Measurements from ENCODE around the gene PTCH2.

PTCH2 gene

DNA sequence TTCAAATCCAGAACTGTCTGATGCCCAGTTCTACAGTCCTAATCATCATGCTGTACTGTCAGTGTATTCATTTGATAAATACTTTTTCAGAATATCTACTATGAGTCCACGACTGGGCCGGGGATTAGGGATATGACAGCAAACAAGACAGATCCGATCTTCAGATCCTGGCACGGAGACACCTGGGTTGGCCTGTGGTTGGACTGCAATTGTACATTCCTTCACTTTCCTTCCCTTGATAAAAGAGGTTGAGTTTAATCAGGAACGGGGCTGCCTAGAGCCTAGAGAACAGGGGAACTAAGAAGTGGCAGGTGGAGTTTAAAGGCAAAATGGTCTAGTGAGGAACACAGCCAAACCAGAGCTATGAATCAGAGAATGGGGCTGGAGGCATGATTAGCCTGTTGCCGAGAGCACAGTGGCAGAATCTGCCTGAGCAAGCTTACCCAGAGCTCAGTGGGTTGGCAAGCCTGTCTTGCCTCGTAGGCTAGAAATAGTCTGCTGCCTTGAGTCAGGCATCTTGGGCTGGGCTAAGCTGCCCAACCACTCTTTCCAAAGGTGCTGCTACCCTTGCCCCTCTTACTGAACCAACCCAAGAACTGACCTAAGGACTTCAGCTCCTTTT, 38.1 kb upstream of the PTCH2 start:
- Histone ChIP-seq H3K36me3 (ENCODE audit: control insufficient read depth in 1 of 2, insufficient read depth in 2 of 2, low read depth in 1 of 2, low read length in 2 of 2) (peaks cover 20 to 36% of the 10 kb centered on the region in 2 experiments), H4K91ac (ENCODE audit: low read length) (no peak overlapping the region), H2BK15ac (ENCODE audit: low read depth, poor library complexity, severe bottlenecking) (no peak overlapping the region), H3K9ac (ENCODE audit: low read length) (peak overlapping the region; percentile 50), H3K4me3 (ENCODE audit: insufficient read depth in 1 of 2, low read depth in 1 of 2, low read length in 2 of 2) (no peak overlapping the region), H3K27ac (ENCODE audit: low read length, poor library complexity, severe bottlenecking) (no peak overlapping the region), H2AFZ (ENCODE audit: low read depth, low read length) (no peak overlapping the region), H3K79me1 (replicated peaks; ENCODE audit: low read length, poor library complexity, severe bottlenecking) (no peaks in the 10 kb centered on the region), H3K9me3 (ENCODE audit: control insufficient read depth, low read length) (no peaks in the 10 kb centered on the region), H2BK120ac (ENCODE audit: low read depth, low read length) (no peak overlapping the region), H3K4me1 (ENCODE audit: control insufficient read depth, insufficient read depth, low read depth, low read length) (no peaks in the 10 kb centered on the region), H3K4ac (ENCODE audit: low read depth in 1 of 2, low read length in 2 of 2) (no peak overlapping the region), H3K27me3 (ENCODE audit: control insufficient read depth in 1 of 2, insufficient read depth in 1 of 2, low read length in 2 of 2) (no peaks in the 10 kb centered on the region), H4K8ac (ENCODE audit: low read length) (no peak overlapping the region), H3K23ac (ENCODE audit: low read length in 2 of 2) (no peak overlapping the region), H3K14ac (ENCODE audit: low read length in 2 of 2) (no peak overlapping the region), H3K18ac (ENCODE audit: low read depth in 1 of 2, low read length in 2 of 2) (no peak overlapping the region), H2BK12ac (ENCODE audit: low read length in 2 of 2) (no peak overlapping the region), H2AK5ac (ENCODE audit: low read length, severe bottlenecking) (no peak overlapping the region), H3K4me2 (ENCODE audit: low read length, poor library complexity, severe bottlenecking) (no peak overlapping the region), H2BK5ac (ENCODE audit: low read depth, low read length, poor library complexity, severe bottlenecking) (no peak overlapping the region)
- WGBS, result 97% methylated on average over 7 of the region's 7 CpGs
- DNase-seq, result no peak

DNA sequence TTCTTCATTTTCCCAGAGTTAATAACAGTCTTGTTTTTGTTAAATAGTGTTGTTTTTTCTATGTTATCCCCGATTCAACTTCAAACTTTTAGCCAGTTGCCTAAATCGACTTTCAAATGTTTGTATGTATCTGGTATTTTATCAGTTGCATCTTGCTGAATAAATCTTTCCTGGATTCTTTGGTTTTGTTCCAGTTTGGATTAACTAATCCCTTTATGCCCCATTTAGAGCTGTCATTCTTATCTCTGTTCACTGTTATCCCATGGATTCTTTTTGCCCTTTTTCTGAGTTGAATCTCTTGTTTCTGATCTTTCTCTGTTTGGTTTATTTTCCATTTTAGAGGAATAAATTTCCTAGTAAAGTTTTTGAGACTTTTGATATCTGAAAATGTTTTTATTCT, 31.1 kb upstream of the PTCH2 start:
- H3K14ac ChIP-seq (ENCODE audit: low read length in 2 of 2), result no peak overlapping the region
- WGBS, result no CpG with 5 or more reads among the region's 2 CpGs
- no peak overlapping the region for H4K91ac ChIP-seq (ENCODE audit: low read length)
- no peaks in the 10 kb centered on the region for H3K4me1 ChIP-seq (ENCODE audit: control insufficient read depth, insufficient read depth, low read depth, low read length)
- no peak overlapping the region for H3K4me3 ChIP-seq (ENCODE audit: insufficient read depth in 1 of 2, low read depth in 1 of 2, low read length in 2 of 2)
- H3K36me3 ChIP-seq (ENCODE audit: control insufficient read depth in 1 of 2, insufficient read depth in 2 of 2, low read depth in 1 of 2, low read length in 2 of 2), result peaks cover 13 to 69% of the 10 kb centered on the region in 2 experiments
- no peak overlapping the region for H3K23ac ChIP-seq (ENCODE audit: low read length in 2 of 2)
- no peak overlapping the region for H3K4ac ChIP-seq (ENCODE audit: low read depth in 1 of 2, low read length in 2 of 2)
- no peaks in the 10 kb centered on the region for H3K9me3 ChIP-seq (ENCODE audit: control insufficient read depth, low read length)
- H3K27ac ChIP-seq (ENCODE audit: low read length, poor library complexity, severe bottlenecking), result no peak overlapping the region
- H3K18ac ChIP-seq (ENCODE audit: low read depth in 1 of 2, low read length in 2 of 2), result no peak overlapping the region
- no peaks in the 10 kb centered on the region for H3K27me3 ChIP-seq (ENCODE audit: control insufficient read depth in 1 of 2, insufficient read depth in 1 of 2, low read length in 2 of 2)
- DNase-seq, result no peak
- no peak overlapping the region for H2BK120ac ChIP-seq (ENCODE audit: low read depth, low read length)
- no peak overlapping the region for H2BK15ac ChIP-seq (ENCODE audit: low read depth, poor library complexity, severe bottlenecking)
- no peak overlapping the region for H3K9ac ChIP-seq (ENCODE audit: low read length)
- no peak overlapping the region for H4K8ac ChIP-seq (ENCODE audit: low read length)
- H3K4me2 ChIP-seq (ENCODE audit: low read length, poor library complexity, severe bottlenecking), result no peak overlapping the region
- no peak overlapping the region for H2BK12ac ChIP-seq (ENCODE audit: low read length in 2 of 2)
- no peaks in the 10 kb centered on the region for H3K79me1 ChIP-seq (replicated peaks; ENCODE audit: low read length, poor library complexity, severe bottlenecking)
- H2AK5ac ChIP-seq (ENCODE audit: low read length, severe bottlenecking), result no peak overlapping the region
- no peak overlapping the region for H2BK5ac ChIP-seq (ENCODE audit: low read depth, low read length, poor library complexity, severe bottlenecking)
- H2AFZ ChIP-seq (ENCODE audit: low read depth, low read length), result no peak overlapping the region

DNA sequence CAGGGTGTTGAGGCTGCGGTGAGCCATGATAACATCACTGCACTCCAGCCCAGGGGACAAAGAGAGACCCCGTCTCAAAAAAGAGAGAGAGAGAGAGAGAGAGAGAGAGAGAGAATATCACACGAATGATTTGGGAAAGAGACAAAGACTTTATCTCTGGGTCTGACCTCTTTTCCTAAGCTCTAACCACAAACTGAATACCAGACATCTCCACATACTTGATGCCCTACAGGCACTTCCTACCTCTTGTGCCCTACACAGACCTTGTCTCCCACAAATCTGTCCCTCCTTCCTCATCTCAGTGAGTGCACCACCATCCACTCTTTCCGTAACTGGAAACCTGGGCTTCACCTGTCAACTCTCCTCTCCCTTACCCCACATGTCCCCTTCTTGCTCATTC, 27.0 kb upstream of the PTCH2 start:
- peaks cover 9 to 66% of the 10 kb centered on the region in 2 experiments for H3K36me3 ChIP-seq (ENCODE audit: control insufficient read depth in 1 of 2, insufficient read depth in 2 of 2, low read depth in 1 of 2, low read length in 2 of 2)
- H2BK120ac ChIP-seq (ENCODE audit: low read depth, low read length), result no peak overlapping the region
- no peaks in the 10 kb centered on the region for H3K27me3 ChIP-seq (ENCODE audit: control insufficient read depth in 1 of 2, insufficient read depth in 1 of 2, low read length in 2 of 2)
- no peak overlapping the region for H3K9ac ChIP-seq (ENCODE audit: low read length)
- no peak overlapping the region for H3K23ac ChIP-seq (ENCODE audit: low read length in 2 of 2)
- H3K27ac ChIP-seq (ENCODE audit: low read length, poor library complexity, severe bottlenecking), result no peak overlapping the region
- no peak for DNase-seq
- H3K4ac ChIP-seq (ENCODE audit: low read depth in 1 of 2, low read length in 2 of 2), result no peak overlapping the region
- H2BK15ac ChIP-seq (ENCODE audit: low read depth, poor library complexity, severe bottlenecking), result no peak overlapping the region
- H3K4me1 ChIP-seq (ENCODE audit: control insufficient read depth, insufficient read depth, low read depth, low read length), result no peaks in the 10 kb centered on the region
- no peak overlapping the region for H3K4me3 ChIP-seq (ENCODE audit: insufficient read depth in 1 of 2, low read depth in 1 of 2, low read length in 2 of 2)
- H3K79me1 ChIP-seq (replicated peaks; ENCODE audit: low read length, poor library complexity, severe bottlenecking), result no peaks in the 10 kb centered on the region
- H3K18ac ChIP-seq (ENCODE audit: low read depth in 1 of 2, low read length in 2 of 2), result no peak overlapping the region
- H2BK12ac ChIP-seq (ENCODE audit: low read length in 2 of 2), result no peak overlapping the region
- no peak overlapping the region for H2BK5ac ChIP-seq (ENCODE audit: low read depth, low read length, poor library complexity, severe bottlenecking)
- H4K91ac ChIP-seq (ENCODE audit: low read length), result no peak overlapping the region
- WGBS, result 95% methylated on average over 3 of the region's 4 CpGs
- no peak overlapping the region for H3K4me2 ChIP-seq (ENCODE audit: low read length, poor library complexity, severe bottlenecking)
- no peaks in the 10 kb centered on the region for H3K9me3 ChIP-seq (ENCODE audit: control insufficient read depth, low read length)
- H3K14ac ChIP-seq (ENCODE audit: low read length in 2 of 2), result no peak overlapping the region
- no peak overlapping the region for H2AFZ ChIP-seq (ENCODE audit: low read depth, low read length)
- H4K8ac ChIP-seq (ENCODE audit: low read length), result no peak overlapping the region
- no peak overlapping the region for H2AK5ac ChIP-seq (ENCODE audit: low read length, severe bottlenecking)

DNA sequence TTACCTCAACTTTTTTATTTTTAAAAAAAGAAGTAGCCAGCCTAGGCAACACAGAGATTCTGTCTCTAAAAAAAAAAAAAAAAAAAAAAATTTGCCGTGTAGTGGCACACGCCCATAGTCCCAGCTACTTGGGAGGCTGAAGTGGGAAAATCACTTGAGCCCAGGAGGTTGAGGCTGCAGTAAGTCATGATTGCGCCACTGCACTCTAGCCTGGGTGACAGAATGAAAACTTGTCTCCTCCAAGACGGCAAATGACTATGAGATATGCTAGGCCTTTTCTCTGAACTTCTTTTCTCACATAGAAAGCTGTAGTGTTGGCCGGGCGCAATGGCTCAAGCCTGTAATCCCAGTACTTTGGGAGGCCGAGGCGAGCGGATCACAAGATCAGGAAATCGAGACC, 24.7 kb upstream of the PTCH2 start:
- H2BK15ac ChIP-seq (ENCODE audit: low read depth, poor library complexity, severe bottlenecking), result no peak overlapping the region
- no peaks in the 10 kb centered on the region for H3K9me3 ChIP-seq (ENCODE audit: control insufficient read depth, low read length)
- H3K14ac ChIP-seq (ENCODE audit: low read length in 2 of 2), result no peak overlapping the region
- no peak overlapping the region for H3K18ac ChIP-seq (ENCODE audit: low read depth in 1 of 2, low read length in 2 of 2)
- H3K4ac ChIP-seq (ENCODE audit: low read depth in 1 of 2, low read length in 2 of 2), result no peak overlapping the region
- no peak overlapping the region for H4K8ac ChIP-seq (ENCODE audit: low read length)
- H2BK120ac ChIP-seq (ENCODE audit: low read depth, low read length), result no peak overlapping the region
- H3K9ac ChIP-seq (ENCODE audit: low read length), result no peak overlapping the region
- H3K27ac ChIP-seq (ENCODE audit: low read length, poor library complexity, severe bottlenecking), result no peak overlapping the region
- 96% methylated on average over 10 of the region's 10 CpGs for WGBS
- no peak overlapping the region for H2AFZ ChIP-seq (ENCODE audit: low read depth, low read length)
- DNase-seq, result no peak
- H3K27me3 ChIP-seq (ENCODE audit: control insufficient read depth in 1 of 2, insufficient read depth in 1 of 2, low read length in 2 of 2), result no peaks in the 10 kb centered on the region
- no peaks in the 10 kb centered on the region for H3K79me1 ChIP-seq (replicated peaks; ENCODE audit: low read length, poor library complexity, severe bottlenecking)
- peaks cover 9 to 54% of the 10 kb centered on the region in 2 experiments for H3K36me3 ChIP-seq (ENCODE audit: control insufficient read depth in 1 of 2, insufficient read depth in 2 of 2, low read depth in 1 of 2, low read length in 2 of 2)
- no peaks in the 10 kb centered on the region for H3K4me1 ChIP-seq (ENCODE audit: control insufficient read depth, insufficient read depth, low read depth, low read length)
- no peak overlapping the region for H2AK5ac ChIP-seq (ENCODE audit: low read length, severe bottlenecking)
- no peak overlapping the region for H3K4me2 ChIP-seq (ENCODE audit: low read length, poor library complexity, severe bottlenecking)
- H4K91ac ChIP-seq (ENCODE audit: low read length), result no peak overlapping the region
- no peak overlapping the region for H2BK5ac ChIP-seq (ENCODE audit: low read depth, low read length, poor library complexity, severe bottlenecking)
- no peak overlapping the region for H3K23ac ChIP-seq (ENCODE audit: low read length in 2 of 2)
- no peak overlapping the region for H3K4me3 ChIP-seq (ENCODE audit: insufficient read depth in 1 of 2, low read depth in 1 of 2, low read length in 2 of 2)
- no peak overlapping the region for H2BK12ac ChIP-seq (ENCODE audit: low read length in 2 of 2)
